GM21381 (cell line): ENCODE results near the gene OPCML.

Source experiments
- ATAC-seq: cut with Tn5 transposase; IDR thresholded peaks from one replicate; pipeline ENCODE4 v1.9.1; 2021; ENCODE audit warnings: mild to moderate bottlenecking, moderate library complexity; ENCODE audit not compliant: unreplicated experiment

OPCML gene

DNA sequence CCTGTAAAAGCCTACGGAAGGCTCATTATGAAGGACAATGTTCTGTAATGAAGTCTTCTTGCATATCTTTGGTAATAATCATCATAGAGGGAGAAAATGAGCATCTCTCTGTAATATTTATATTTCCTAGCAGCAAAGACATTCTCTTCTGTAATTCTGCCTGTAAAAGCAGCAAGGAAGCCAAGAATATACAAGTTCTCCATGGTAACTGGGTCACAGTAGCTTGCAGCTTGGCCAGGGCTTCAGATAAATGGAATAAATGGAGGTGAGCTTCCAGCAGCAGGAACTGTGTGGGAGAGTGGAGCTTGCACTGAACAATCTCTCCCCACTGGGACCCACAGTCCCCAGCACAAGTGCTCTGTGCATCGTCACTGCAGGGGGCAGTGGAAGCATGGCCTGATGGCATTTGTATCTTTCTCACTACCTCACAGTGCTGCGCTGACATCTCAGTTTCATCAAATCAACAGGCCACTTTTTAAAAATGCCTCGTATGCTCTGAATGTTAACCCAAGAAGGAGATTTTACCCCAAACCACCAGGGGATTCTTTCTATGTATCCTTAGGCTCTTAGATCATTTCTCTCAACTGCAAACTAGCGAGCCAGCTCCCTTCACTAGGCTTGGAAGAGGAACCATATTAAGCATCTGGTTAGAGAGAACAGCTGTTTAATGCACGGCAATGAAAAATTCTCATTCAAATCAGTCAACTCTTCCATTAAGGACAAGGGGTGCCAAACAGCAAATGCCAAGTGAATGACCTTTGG, 1059.7 kb downstream of the OPCML start:
- no peak for ATAC-seq

DNA sequence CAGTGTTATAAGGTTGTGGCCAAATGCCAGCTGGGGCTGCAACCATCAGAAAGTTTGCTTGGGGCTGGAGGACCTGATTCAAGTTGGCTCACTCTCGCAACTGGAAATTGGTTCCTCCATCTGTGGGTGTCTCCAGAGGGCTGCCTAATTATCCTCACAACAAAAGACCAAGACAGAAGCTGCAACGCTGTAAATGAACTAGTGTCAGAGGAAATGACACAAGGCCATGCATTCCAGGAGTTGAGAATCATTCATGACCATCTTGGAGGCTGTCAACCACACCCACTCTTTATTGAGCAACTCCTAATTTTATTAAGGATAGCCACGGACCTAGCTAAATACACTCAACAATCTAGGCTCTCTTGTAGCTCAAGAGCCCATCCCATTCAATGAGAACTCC, 1060.8 kb downstream of the OPCML start:
- no peak for ATAC-seq

DNA sequence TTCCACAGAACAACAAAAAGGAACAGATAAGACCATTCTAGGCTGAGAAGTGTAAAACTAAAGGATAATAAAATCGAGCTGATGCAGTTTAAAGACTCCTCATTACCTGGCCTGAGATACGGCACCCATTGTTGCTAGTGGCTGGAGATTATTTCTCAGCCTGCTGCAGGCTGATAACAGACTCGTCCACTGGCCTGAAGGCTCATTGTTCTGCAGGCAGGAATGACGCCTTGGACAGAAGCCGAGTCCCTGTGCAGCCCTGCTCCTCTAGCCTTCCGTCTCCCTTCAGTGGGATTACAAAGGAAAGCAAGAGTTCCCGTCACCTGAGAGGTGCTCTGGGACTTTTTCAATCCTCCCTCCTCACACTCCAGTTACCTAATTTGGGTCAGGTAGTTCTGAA, 1065.3 kb downstream of the OPCML start:
- no peak for ATAC-seq

DNA sequence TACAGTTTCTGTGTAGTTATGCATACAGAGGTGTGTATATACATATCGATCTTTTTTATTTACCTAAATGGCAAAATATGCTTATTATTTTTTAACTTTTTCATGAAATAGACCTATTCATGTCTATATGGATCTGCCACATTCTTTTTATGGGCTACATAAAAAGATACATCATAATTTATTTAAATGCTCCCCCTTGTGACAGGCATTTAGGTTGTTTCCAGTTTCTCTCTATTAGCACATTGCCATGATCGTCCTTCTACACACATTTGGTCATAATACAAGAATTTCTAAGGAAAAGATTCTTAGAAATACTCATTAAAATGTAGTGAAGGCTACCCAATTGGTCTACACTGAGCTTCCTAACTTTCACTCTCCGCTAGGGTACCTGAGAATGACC, 1067.4 kb downstream of the OPCML start:
- no peak for ATAC-seq

DNA sequence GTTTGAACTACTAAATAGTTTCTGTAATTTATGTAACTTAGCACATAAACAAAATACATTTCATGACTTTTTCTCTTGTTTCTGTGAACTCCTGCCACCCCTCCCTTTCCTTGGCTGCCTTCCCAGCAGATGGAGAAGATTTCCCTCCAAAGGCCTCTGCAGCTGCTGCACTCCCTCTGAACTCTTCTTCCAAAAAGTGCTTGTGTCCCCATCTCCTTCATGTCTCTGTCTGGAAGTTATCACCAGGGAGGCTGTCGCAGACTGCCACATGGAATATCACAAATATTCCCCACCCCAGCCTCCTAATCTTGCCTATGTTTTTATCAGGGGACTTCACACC, 1068.3 kb downstream of the OPCML start:
- ATAC-seq = no peak

DNA sequence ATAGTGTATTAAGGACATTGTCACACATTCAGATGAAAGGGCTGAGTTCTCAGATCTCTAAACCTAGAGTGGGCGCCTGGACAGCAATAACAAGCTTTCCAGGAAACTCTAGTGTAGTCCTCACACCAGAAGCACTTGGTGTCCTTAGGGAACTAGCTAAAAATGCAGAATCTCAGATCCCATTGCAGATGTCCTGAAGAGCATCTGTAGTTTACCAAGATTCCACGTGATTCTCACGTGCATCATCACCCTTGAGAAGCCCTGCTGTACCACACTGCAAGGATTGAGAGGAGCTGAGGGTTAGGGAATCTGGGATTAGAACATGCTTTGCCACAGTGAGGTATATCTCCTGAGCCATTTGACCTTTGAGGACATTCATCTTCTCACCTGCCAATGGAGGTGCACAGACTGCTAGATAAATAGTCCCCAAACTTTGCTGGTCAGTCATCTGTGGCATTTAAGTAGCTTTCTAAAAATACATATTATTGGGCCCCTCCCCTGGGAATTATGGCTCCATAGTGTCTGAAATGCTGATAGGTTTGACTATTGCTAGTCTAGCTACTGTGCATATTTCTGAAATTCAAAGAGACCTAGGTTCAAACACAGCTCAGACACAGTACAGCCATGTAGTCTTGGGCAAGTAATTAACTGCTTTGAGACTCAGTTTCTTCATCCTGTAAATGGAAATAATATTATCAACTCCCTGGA, 1068.9 kb downstream of the OPCML start:
- no peak for ATAC-seq

DNA sequence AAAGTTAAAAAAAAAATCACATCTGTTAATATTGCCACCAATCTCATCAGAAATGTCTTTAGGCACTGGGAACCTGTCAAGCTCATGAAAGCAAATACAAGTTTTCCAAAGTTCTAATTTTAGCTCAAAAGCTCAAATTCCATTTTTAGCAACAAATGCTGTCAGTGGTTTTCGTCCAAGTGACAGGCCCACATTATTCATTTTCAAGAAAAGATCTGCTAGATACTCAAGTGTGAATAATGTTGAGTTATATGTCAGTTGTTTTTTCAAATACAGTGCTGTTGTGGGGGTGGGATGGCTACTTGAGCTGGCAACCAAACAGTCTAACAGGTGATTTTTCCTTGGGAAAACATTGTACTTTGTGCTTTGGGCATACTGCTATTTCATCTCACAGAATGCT, 1072.6 kb downstream of the OPCML start:
- no peak for ATAC-seq

DNA sequence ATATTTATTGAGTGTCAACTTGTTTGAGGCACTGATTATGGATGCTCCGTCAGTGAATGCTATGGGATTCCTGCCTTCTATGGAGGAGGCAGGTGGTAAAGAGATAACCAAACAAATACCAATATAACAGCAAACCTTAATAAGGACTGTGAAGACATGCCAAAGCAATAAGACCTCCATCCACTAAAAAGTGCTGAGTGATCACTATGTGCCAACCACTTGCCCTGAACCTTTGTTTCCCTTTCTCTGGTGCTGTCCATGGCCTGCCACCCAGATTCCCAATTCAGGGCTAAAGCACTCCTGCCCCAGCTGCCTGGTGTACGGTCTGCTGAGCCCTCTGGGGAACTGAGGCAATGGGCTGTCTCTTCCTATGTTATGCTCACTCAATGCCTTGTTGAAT, 1074.9 kb downstream of the OPCML start:
- ATAC-seq = no peak

DNA sequence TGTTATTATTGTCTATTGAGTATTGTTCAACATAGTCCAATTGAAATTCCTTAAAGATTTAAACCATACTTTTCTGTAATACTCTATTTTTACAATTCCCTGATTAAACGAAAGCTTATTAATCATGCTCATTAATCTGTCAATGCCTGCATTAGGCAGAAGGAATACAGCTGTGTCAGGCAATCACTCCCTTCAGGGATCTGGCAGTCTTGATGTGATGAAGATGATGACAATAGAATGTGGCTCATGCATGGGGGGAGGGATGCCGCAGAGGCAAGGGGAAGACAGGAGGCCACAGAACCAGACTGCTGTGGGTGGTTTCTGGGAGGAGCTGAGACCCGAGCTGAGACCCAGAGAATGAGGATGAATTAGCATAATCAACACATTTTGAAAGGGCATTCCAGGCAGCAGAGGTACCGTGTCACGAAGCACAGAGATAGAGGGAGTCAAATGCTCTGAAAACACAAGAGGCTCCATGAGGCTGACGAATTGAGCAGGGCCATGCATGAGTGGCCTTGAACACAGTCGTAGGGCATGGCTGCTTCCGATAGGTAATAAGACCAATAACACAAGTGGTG, 1075.5 kb downstream of the OPCML start:
- no peak for ATAC-seq

DNA sequence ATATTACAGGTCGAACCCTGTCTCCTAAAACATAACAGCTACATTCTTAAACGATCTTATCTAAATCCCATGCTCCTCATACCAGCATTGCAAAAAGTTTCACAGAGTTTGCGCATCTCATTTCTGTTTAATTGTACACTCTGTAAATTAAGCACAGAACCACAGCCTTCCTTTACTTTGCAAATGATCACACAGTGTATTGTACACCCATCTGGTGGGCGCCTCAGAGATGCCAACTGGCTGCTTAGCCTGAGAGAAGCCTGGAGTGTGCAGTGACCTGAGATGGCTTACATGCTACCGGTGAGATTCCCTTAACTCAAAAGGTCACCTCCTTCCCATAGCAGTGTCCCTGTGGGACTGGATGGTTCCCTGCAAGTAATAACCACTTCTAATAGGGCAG, 1077.3 kb downstream of the OPCML start:
- no peak for ATAC-seq

DNA sequence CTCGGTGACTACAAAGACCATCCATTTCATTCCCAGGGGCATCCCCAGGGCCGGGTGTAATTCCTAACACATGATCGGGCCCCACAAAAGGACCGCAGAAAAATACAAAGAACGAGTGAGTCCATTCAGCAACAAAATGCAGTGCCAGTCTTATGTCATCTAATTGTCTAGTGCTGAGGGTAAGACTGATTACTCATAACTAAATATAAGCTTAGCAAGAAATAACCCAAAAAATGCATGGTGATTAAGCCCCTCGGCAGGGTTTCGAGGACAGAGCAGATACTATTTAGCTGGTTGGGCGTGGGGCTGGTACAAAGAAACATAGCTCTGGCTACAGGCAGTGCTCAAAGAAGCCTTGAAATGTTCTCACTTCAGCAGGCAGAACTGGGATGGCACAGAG, 1078.9 kb downstream of the OPCML start:
- ATAC-seq = no peak

DNA sequence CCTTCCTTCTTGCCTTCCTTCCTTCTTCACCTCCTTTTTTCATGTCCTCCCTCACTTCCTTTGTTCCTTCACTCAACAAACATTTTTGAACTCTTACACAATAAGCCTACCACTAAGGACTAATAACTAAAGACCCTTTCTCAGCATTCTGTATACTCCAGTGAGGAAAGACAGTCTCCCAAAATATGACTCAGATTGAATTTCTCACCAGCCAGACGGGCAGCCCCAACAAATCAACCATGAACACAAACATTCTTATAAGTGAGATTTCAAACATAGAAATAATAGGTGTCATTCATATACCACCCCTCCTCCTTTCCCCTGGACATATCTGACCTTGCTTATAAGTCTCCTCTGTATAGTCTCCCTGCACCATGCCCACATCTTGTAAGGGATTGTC, 1079.7 kb downstream of the OPCML start:
- ATAC-seq = no peak

DNA sequence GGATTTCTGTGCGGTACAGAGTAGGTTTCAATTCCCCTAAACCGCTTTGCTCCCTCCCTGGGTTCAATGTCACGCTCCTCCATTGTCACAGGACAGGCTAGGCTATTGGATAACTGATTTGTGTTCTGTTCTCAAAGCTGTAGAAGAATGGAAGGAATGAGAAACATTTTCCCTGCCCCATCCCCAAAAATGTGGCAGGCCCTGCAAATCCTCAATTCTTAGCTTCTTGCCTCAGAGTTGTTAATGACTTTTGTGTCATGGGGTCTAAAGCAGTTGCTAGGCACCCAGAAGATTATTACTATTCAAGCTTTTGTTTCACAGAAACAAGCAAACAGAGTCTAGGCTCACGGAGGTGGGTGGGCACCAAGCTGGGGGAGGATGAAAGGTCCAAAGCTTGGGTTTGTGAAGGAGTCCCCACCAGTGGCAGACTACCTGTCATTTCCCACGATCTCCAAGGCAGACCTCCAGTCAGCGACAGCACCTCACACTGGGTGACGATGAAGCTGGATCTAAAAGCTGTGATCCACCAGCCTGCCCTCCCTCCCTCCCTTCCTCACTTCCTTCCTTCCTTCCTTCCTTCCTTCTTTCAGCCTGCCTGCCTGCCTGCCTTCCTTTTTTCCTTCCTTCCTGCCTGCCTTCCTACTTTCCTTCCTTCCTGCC, 1080.2 kb downstream of the OPCML start:
- ATAC-seq = no peak

DNA sequence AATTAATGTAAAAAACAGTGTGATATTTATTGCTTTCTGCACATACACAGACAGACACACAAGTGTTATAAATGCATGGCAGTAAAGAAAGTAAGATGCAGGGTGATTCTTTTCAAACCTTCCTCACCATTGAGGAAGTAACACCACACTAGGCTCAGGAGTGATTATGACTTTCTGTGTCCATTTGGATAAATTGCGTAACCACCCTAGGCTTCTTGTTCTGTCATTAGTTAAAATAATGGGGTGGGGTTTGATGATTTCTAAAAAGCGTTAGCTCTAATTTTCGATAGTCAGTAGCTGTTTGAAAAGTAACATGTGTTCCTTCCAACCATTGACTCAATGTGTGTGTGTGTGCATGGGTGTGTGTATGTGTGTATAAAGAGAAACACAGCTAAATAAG, 1081.7 kb downstream of the OPCML start:
- no peak for ATAC-seq

DNA sequence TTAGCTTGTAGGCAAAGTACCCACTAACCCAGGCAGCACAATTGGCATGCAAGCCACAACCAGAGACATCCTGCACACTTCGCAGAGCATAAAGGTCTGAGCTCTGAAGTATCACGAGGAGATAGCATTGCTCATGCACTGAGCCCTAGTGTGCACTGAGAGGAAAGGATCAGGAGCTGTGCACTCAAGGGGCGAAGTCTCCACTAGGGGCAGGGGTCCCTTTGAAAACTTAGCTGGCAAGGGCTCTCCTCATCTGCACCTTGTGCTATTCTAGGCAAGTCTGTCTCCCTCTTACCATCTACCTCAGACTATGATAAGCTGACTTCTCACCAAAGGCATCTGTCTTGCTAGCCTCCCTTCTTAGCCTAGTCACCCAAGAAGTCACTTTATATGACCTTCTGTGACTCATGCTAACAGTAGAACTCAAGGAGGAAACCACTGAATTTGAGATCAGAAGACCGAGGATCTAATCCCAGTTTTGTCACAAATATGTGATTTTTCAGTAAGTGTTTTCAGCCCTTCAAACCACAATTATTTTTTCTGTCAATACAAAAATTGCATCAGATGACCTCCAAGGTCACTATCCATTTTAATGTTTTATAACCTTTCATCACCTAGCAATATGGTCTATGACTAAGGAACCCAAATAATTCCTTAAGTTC, 1083.8 kb downstream of the OPCML start:
- no peak for ATAC-seq

DNA sequence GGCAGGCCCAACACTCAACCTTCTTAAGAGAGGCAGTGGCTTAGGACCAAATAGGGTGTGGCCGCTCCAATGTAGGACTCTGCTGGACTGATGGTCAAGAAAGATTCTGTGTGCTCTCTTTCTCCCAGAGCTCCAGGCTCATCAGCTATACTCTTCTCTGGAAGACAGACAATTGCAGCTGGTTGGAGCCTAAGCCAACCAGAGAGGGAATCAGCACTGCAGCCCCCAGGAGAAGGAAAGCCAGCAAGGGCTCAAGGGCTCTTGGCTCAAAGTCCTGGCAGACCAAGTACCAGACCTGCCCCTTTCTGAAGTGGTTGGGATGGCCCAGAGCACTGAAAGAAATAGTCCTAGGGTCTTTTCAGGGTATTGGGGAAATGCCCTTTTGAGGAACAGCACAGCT, 1084.5 kb downstream of the OPCML start:
- no peak for ATAC-seq

DNA sequence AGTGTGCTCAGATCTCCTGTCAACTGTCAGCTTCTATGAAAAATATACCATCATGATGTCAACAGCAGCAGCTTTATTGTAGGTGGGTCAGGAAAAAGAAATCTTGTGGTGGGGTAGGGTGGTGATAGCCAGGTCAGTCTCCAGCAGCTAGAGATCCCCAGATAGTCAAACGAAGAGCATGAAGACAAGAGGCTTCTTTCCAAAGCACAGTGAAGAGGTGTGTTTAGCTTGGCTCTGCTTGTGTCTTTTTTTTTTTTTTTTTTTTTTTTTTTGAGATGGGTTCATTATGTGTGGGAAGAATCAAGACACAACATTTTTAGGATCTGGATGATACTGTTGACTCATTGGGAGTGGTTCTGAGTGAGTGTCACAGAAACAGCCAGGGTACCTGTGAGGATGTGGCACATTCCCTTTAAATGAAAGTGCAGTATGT, 1086.4 kb downstream of the OPCML start:
- no peak for ATAC-seq

DNA sequence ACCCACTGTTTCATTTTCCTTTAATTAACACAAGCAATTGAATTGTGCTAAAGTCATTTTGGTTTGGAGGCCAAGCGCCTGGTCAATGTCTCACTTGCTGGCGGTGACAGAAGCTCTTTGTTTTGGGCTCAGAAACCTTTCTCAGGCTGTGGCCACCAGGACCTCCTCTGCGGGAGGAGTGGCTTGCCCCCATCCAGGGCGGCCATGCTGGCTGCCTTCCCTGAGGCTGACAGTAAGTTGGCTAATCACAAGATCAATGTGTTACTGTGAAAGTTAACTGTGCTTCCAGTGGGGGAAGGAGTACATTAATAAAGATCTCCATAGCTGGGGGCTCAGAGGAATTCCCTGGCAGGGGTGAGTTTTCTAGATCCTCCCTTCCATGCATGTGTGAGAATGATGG, 1087.4 kb downstream of the OPCML start:
- no peak for ATAC-seq

DNA sequence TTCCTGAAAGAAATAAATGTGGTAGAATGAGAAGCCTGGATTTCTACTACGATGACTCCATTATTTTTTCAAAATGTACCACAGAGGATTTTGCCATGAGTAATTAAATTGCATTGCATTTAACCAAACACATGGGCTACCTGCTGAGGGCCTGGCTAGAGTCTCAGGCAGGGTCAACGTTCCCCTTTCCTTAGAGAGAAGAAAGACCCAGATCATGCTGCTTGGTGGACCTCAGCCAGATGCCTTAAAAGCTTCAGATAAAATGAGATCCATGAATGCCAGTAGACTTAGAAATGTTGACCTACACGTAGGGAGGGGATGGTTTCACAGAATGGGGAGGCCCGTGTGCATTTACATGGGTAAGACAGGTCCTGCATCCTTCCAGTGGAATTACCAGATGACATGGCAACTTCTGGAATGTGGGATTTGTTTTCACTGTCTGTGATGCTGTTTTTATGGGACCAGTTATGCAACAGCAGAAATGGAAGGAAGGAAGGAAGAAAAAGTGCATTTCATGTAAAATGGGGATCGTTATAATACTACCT, 1092.5 kb downstream of the OPCML start:
- no peak for ATAC-seq

DNA sequence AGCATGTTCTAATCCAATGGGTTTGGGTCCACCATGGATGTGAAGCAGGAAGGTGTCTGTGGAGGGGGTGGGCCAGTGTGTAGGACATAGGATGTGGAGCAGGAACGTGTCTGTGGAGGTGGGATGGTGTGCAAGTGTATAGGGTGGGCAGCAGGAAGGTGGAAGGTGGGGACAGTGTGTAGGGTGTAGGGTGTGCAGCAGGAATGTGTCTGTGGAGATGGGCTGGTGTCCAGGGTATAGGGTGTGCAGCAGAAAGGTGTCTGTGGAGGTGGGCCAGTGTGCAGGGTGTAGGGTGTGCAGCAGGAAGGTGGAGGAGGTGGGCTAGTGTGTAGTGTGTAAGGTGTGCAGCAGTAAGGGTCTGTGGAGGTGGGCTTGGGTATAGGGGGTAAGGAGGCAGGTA, 1093.9 kb downstream of the OPCML start:
- no peak for ATAC-seq

DNA sequence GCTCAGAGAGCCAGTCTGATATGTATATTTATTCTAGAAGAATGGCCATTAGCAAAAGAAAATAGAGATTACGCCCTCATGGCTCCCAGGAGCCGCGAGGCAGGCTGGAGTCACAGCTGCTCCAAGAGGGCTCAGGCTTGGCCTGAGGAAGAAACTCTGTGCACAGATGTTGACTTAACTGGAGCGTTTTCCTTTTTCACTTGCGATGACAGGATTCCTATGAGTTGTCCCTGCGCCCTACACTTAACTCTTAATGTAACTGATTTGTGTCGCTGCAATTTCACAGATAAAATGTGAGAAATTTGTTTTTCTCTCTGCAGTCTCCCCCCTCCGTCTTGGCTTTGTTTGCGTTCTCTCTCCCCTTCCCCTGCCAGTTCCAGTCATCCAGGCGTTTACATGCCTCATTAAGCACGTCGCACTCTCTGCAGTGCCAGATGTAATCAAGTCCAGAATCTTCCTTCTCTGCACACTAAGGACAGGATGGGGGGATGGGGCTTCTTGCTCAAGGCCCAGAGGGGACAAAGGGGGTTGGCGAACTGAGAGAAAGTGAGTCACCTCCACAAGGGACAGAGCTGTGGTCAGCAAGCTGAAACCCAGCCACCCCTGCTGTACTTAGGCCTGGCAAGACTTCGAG, 1101.8 kb downstream of the OPCML start:
- no peak for ATAC-seq
